HUES48 (cell line): Measurements from ENCODE around the gene SRGAP3.

Experiments
- H3K27ac ChIP-seq: one replicate; pipeline ENCODE4 v1.7.0; 2013; ENCODE audit warnings: low read depth, low read length, inconsistent platforms
- H3K27me3 ChIP-seq: 2 replicates; pipeline ENCODE4 v1.6.1; 2013; ENCODE audit warnings: mild to moderate bottlenecking, low read length; ENCODE audit not compliant: control insufficient read depth, insufficient read depth
- H3K36me3 ChIP-seq: 2 replicates; pipeline ENCODE4 v1.6.1; 2013; ENCODE audit warnings: low read length; ENCODE audit not compliant: control insufficient read depth, insufficient read depth
- H3K4me1 ChIP-seq: 2 replicates; pipeline ENCODE4 v1.6.1; 2013; ENCODE audit warnings: mild to moderate bottlenecking, low read length; ENCODE audit not compliant: control insufficient read depth, insufficient read depth
- H3K4me3 ChIP-seq: 2 replicates; pipeline ENCODE4 v1.5.1; 2013; ENCODE audit warnings: mild to moderate bottlenecking, low read depth, low read length
- H3K9ac ChIP-seq: 2 replicates; pipeline ENCODE4 v1.6.1; 2013; ENCODE audit warnings: mild to moderate bottlenecking, low read depth, low read length, moderate library complexity
- H3K9me3 ChIP-seq: 2 replicates; pipeline ENCODE4 v1.6.1; 2013; ENCODE audit warnings: low read length; ENCODE audit not compliant: control insufficient read depth, insufficient read depth

SRGAP3 gene

GRCh38 chr3:9012521-9012920, 236.9 kb downstream of the SRGAP3 start:
- 0 out of 2 replicates have a peak, but pooled peaks cover 3% of the 10 kb centered on the region for H3K36me3 ChIP-seq
- H3K27me3 ChIP-seq, result no peaks in the 10 kb centered on the region
- H3K9ac ChIP-seq, result no peak overlapping the region
- no peak overlapping the region for H3K27ac ChIP-seq
- no peaks in the 10 kb centered on the region for H3K9me3 ChIP-seq
- peaks cover 8% of the 10 kb centered on the region for H3K4me1 ChIP-seq
- no peak overlapping the region for H3K4me3 ChIP-seq

GRCh38 chr3:9009976-9010545, 239.4 kb downstream of the SRGAP3 start:
- H3K9me3 ChIP-seq, result no peaks in the 10 kb centered on the region
- peaks cover 8% of the 10 kb centered on the region for H3K4me1 ChIP-seq

GRCh38 chr3:9008550-9009255, 240.7 kb downstream of the SRGAP3 start:
- Histone ChIP-seq H3K4me1 (peaks cover 8% of the 10 kb centered on the region), H3K27me3 (no peaks in the 10 kb centered on the region), H3K27ac (peak overlapping the region; percentile 92), H3K36me3 (0 out of 2 replicates have a peak, but pooled peaks cover 3% of the 10 kb centered on the region), H3K9me3 (no peaks in the 10 kb centered on the region), H3K4me3 (no peak overlapping the region), H3K9ac (no peak overlapping the region)

More at GRCh38 chr3:9009976-9010545, 239.4 kb downstream of the SRGAP3 start:
- no peak overlapping the region for H3K9ac ChIP-seq
- H3K36me3 ChIP-seq, result 0 out of 2 replicates have a peak, but pooled peaks cover 3% of the 10 kb centered on the region
- H3K27me3 ChIP-seq, result no peaks in the 10 kb centered on the region
- no peak overlapping the region for H3K4me3 ChIP-seq
- no peak overlapping the region for H3K27ac ChIP-seq

GRCh38 chr3:9007928-9008327, 241.5 kb downstream of the SRGAP3 start:
- Histone ChIP-seq H3K27ac (peak overlapping the region; percentile 92), H3K4me1 (peaks cover 8% of the 10 kb centered on the region), H3K36me3 (no peaks in the 10 kb centered on the region), H3K9ac (no peak overlapping the region), H3K27me3 (no peaks in the 10 kb centered on the region), H3K4me3 (no peak overlapping the region), H3K9me3 (no peaks in the 10 kb centered on the region)

- Histone ChIP-seq H3K4me1 (peaks cover 8% of the 10 kb centered on the region), H3K27ac (peak overlapping the region; percentile 92), H3K9ac (no peak overlapping the region)
Observed at GRCh38 chr3:9007213-9007612, 242.2 kb downstream of the SRGAP3 start.

GRCh38 chr3:9000041-9000440, 249.4 kb downstream of the SRGAP3 start:
- Histone ChIP-seq H3K9ac (no peak overlapping the region), H3K4me1 (no peaks in the 10 kb centered on the region), H3K27me3 (no peaks in the 10 kb centered on the region), H3K4me3 (no peak overlapping the region), H3K9me3 (no peaks in the 10 kb centered on the region), H3K27ac (no peak overlapping the region), H3K36me3 (no peaks in the 10 kb centered on the region)

More at GRCh38 chr3:9007213-9007612, 242.2 kb downstream of the SRGAP3 start:
- H3K9me3 ChIP-seq, result no peaks in the 10 kb centered on the region
- no peaks in the 10 kb centered on the region for H3K27me3 ChIP-seq
- no peaks in the 10 kb centered on the region for H3K36me3 ChIP-seq
- H3K4me3 ChIP-seq, result no peak overlapping the region

- no peak overlapping the region for H3K4me3 ChIP-seq
- H3K27ac ChIP-seq, result no peak overlapping the region
- H3K4me1 ChIP-seq, result no peaks in the 10 kb centered on the region
- H3K36me3 ChIP-seq, result no peaks in the 10 kb centered on the region
- no peaks in the 10 kb centered on the region for H3K27me3 ChIP-seq
- H3K9me3 ChIP-seq, result no peaks in the 10 kb centered on the region
- no peak overlapping the region for H3K9ac ChIP-seq
Observed at GRCh38 chr3:8997151-8997550, 252.3 kb downstream of the SRGAP3 start.

GRCh38 chr3:8996681-8997121, 252.7 kb downstream of the SRGAP3 start:
- Histone ChIP-seq H3K36me3 (no peaks in the 10 kb centered on the region), H3K27me3 (no peaks in the 10 kb centered on the region), H3K4me3 (no peak overlapping the region), H3K9me3 (no peaks in the 10 kb centered on the region), H3K4me1 (no peaks in the 10 kb centered on the region), H3K27ac (no peak overlapping the region), H3K9ac (no peak overlapping the region)

GRCh38 chr3:8996216-8996615, 253.2 kb downstream of the SRGAP3 start:
- Histone ChIP-seq H3K4me1 (no peaks in the 10 kb centered on the region), H3K9ac (no peak overlapping the region), H3K27ac (no peak overlapping the region), H3K36me3 (no peaks in the 10 kb centered on the region), H3K9me3 (no peaks in the 10 kb centered on the region), H3K4me3 (no peak overlapping the region), H3K27me3 (no peaks in the 10 kb centered on the region)

- Histone ChIP-seq H3K4me1 (no peaks in the 10 kb centered on the region), H3K9ac (no peak overlapping the region), H3K9me3 (no peaks in the 10 kb centered on the region), H3K4me3 (no peak overlapping the region), H3K27ac (no peak overlapping the region), H3K27me3 (no peaks in the 10 kb centered on the region), H3K36me3 (no peaks in the 10 kb centered on the region)
Observed at GRCh38 chr3:8994226-8994625, 255.2 kb downstream of the SRGAP3 start.

- H3K4me1 ChIP-seq, result 0 out of 2 replicates have a peak, but pooled peaks cover 5% of the 10 kb centered on the region
- no peaks in the 10 kb centered on the region for H3K36me3 ChIP-seq
- no peak overlapping the region for H3K27ac ChIP-seq
- H3K9ac ChIP-seq, result no peak overlapping the region
- H3K4me3 ChIP-seq, result no peak overlapping the region
- H3K9me3 ChIP-seq, result no peaks in the 10 kb centered on the region
- H3K27me3 ChIP-seq, result no peaks in the 10 kb centered on the region
Observed at GRCh38 chr3:8993331-8993730, 256.1 kb downstream of the SRGAP3 start.
